ENCODE results near the gene BAHD1. TPM values are rescaled to one million over a fixed set of nuclear protein-coding genes. Genes with fewer than 3 reads are reported as not detected.

The BAHD1 gene
- total and polyA plus RNA-seq, 2 donors (not counting 1 experiment from before 2014, with no cell fraction given), result 15.0 to 34.7 TPM

- Histone ChIP-seq H3K36me3 (replicated peaks in 1 of 2; ENCODE audit: control extremely low read depth in 1 of 2, control insufficient read depth in 1 of 2, extremely low read depth in 1 of 2, insufficient read depth in 2 of 2, low read length in 1 of 2) (no peaks in the 10 kb centered on the region), H2AFZ (ENCODE audit: insufficient read depth, low read depth, low read length, poor library complexity, severe bottlenecking) (no peak overlapping the region), H3K27me3 (replicated peaks in 1 of 4; ENCODE audit: control extremely low read depth in 1 of 4, control insufficient read depth in 3 of 4, insufficient read depth in 4 of 4, low read length in 3 of 4) (peaks cover 0 to 6% (median 1%) of the 10 kb centered on the region in 4 experiments), H3K9me3 (ENCODE audit: control extremely low read depth in 1 of 3, control insufficient read depth in 2 of 3, insufficient read depth in 1 of 3, low read length in 2 of 3) (no peaks in the 10 kb centered on the region), H3K27ac (ENCODE audit: low read length in 2 of 2) (no peak overlapping the region), H4K20me1 (ENCODE audit: control insufficient read depth, insufficient read depth, low read length, poor library complexity, severe bottlenecking) (no peaks in the 10 kb centered on the region), H3K4me2 (replicated peaks; ENCODE audit: low read depth, low read length, poor library complexity, severe bottlenecking) (no peak overlapping the region), H3K4me3 (ENCODE audit: control extremely low read depth in 1 of 5, extremely low read depth in 1 of 5, insufficient read depth in 1 of 5, low read depth in 2 of 5, low read length in 4 of 5) (no peak overlapping the region), H3K4me1 (ENCODE audit: control insufficient read depth in 2 of 2, insufficient read depth in 2 of 2, low read length in 2 of 2) (no peaks in the 10 kb centered on the region), H3K9ac (ENCODE audit: low read length) (no peak overlapping the region), H3K79me2 (ENCODE audit: control insufficient read depth, insufficient read depth, low read length) (no peaks in the 10 kb centered on the region)
- H3K9me3 Mint-ChIP-seq (ENCODE audit: insufficient read depth), result no peaks in the 10 kb centered on the region
- 88% methylated on average over 2 of the region's 4 CpGs for WGBS (ENCODE audit: insufficient coverage)
- H3K4me3 Mint-ChIP-seq, result no peak overlapping the region
- ATAC-seq (ENCODE audit: low read depth), result no peak
- ChIA-PET CTCF (no interaction called here), POLR2A (interaction anchor here (0.6 kb wide), 1 partner anchor 360 kb away, joined by 3 read pairs; no protein-coding TSS in a partner anchor)
- H3K27me3 Mint-ChIP-seq, result peaks cover 45% of the 10 kb centered on the region
- no peak for TF ChIP-seq CTCF (IDR thresholded peaks at IDR 0.05)
- TF ChIP-seq EZH2 (IDR thresholded peaks at IDR 0.05; ENCODE audit: borderline replicate concordance, insufficient read depth, low read depth, low read length, poor library complexity, severe bottlenecking), result no peak
- intact Hi-C loops (cut with micrococcal nuclease), result no loop called here
- H3K27ac Mint-ChIP-seq, result no peak overlapping the region
- no peaks in the 10 kb centered on the region for H3K4me1 Mint-ChIP-seq
- no peak for DNase-seq
Observed at GRCh38 chr15:40498891-40499290, 58.1 kb downstream of the BAHD1 start.

- Histone ChIP-seq H3K79me2 (ENCODE audit: control insufficient read depth, insufficient read depth, low read length) (no peaks in the 10 kb centered on the region), H3K27ac (ENCODE audit: low read length in 2 of 2) (no peak overlapping the region), H3K9me3 (ENCODE audit: control extremely low read depth in 1 of 3, control insufficient read depth in 2 of 3, insufficient read depth in 1 of 3, low read length in 2 of 3) (no peaks in the 10 kb centered on the region), H2AFZ (ENCODE audit: insufficient read depth, low read depth, low read length, poor library complexity, severe bottlenecking) (no peak overlapping the region), H3K4me3 (ENCODE audit: control extremely low read depth in 1 of 5, extremely low read depth in 1 of 5, insufficient read depth in 1 of 5, low read depth in 2 of 5, low read length in 4 of 5) (no peak overlapping the region), H3K4me1 (ENCODE audit: control insufficient read depth in 2 of 2, insufficient read depth in 2 of 2, low read length in 2 of 2) (no peaks in the 10 kb centered on the region), H4K20me1 (ENCODE audit: control insufficient read depth, insufficient read depth, low read length, poor library complexity, severe bottlenecking) (no peaks in the 10 kb centered on the region), H3K27me3 (replicated peaks in 1 of 4; ENCODE audit: control extremely low read depth in 1 of 4, control insufficient read depth in 3 of 4, insufficient read depth in 4 of 4, low read length in 3 of 4) (peaks cover 0 to 6% (median 2%) of the 10 kb centered on the region in 4 experiments), H3K4me2 (replicated peaks; ENCODE audit: low read depth, low read length, poor library complexity, severe bottlenecking) (no peak overlapping the region), H3K36me3 (replicated peaks in 1 of 2; ENCODE audit: control extremely low read depth in 1 of 2, control insufficient read depth in 1 of 2, extremely low read depth in 1 of 2, insufficient read depth in 2 of 2, low read length in 1 of 2) (no peaks in the 10 kb centered on the region), H3K9ac (ENCODE audit: low read length) (no peak overlapping the region)
- intact Hi-C loops (cut with micrococcal nuclease), result no loop called here
- no peak overlapping the region for H3K27ac Mint-ChIP-seq
- TF ChIP-seq EZH2 (IDR thresholded peaks at IDR 0.05; ENCODE audit: borderline replicate concordance, insufficient read depth, low read depth, low read length, poor library complexity, severe bottlenecking) (no peak), CTCF (IDR thresholded peaks at IDR 0.05) (no peak)
- DNase-seq (no peak), ATAC-seq (ENCODE audit: low read depth) (no peak)
- no peak overlapping the region for H3K4me3 Mint-ChIP-seq
- WGBS (ENCODE audit: insufficient coverage), result 75% methylated on average over 4 of the region's 4 CpGs
- H3K9me3 Mint-ChIP-seq (ENCODE audit: insufficient read depth), result no peaks in the 10 kb centered on the region
- ChIA-PET POLR2A (no interaction called here), CTCF (interaction anchor here (0.6 kb wide), 1 partner anchor 157 kb away, joined by 3 read pairs; no protein-coding TSS in a partner anchor)
- no peaks in the 10 kb centered on the region for H3K4me1 Mint-ChIP-seq
- peaks cover 47% of the 10 kb centered on the region for H3K27me3 Mint-ChIP-seq
Observed at GRCh38 chr15:40499931-40500330, 59.2 kb downstream of the BAHD1 start.

All from B cell (primary cell).